Tibial nerve (tissue), 4 donors: Measurements from ENCODE around the gene PPM1G. TPM values are rescaled to one million over a fixed set of nuclear protein-coding genes. Genes with fewer than 3 reads are reported as not detected.

Source experiments
- DNase-seq, 2 donors: peaks; one replicate each; pipeline ENCODE4 v3.0.0-alpha.2; 2019; ENCODE audit warnings: low spot score in 2 of 2
- H3K27ac ChIP-seq, 4 donors: fragments of 200-600 bp; sonication (generic) in 3 of 4; one replicate each; pipeline ENCODE4 v1.5.1; 2017 to 2019; ENCODE audit warnings: mild to moderate bottlenecking in 1 of 4
- H3K27me3 ChIP-seq, 2 donors: fragments of 200-600 bp; sonication (generic) in 1 of 2; one replicate each; pipeline versions ENCODE4 v1.5.1 to v1.6.0; 2017 to 2019
- H3K36me3 ChIP-seq, 3 donors: fragments of 200-600 bp; sonication (generic); one replicate each; pipeline ENCODE4 v1.5.1; 2018 to 2019
- H3K4me1 ChIP-seq, 4 donors: fragments of 200-600 bp; sonication (generic) in 3 of 4; one replicate each; pipeline ENCODE4 v1.5.1; 2017 to 2019
- H3K4me3 ChIP-seq, 4 donors: fragments of 200-600 bp; sonication (generic) in 3 of 4; one replicate each; pipeline ENCODE4 v1.5.1; 2017 to 2019; ENCODE audit warnings: mild to moderate bottlenecking in 1 of 4, moderate library complexity in 1 of 4
- H3K9me3 ChIP-seq, 4 donors: fragments of 200-600 bp; sonication (generic) in 3 of 4; one replicate each; pipeline ENCODE4 v1.5.1; 2017 to 2019
- CTCF ChIP-seq, 5 experiments: fragments of 200-600 bp in 3 of 5; fragments of 450-650 bp in 2 of 5; sonication (generic) in 3 of 5; IDR thresholded peaks; one replicate each; pipeline ENCODE4 v1.5.1; 2016 to 2019; ENCODE audit warnings: antibody characterized with exemption in 5 of 5, mild to moderate bottlenecking in 3 of 5, moderate library complexity in 2 of 5
- EP300 ChIP-seq, 2 donors: sonication (generic); formaldehyde crosslinking; IDR thresholded peaks; one replicate each; pipeline ENCODE4 v1.6.1; 2017; ENCODE audit warnings: antibody characterized with exemption in 2 of 2, mild to moderate bottlenecking in 1 of 2
- POLR2A ChIP-seq, 2 donors: fragments of 450-650 bp; IDR thresholded peaks; one replicate each; pipeline ENCODE4 v1.6.1; 2017; ENCODE audit warnings: antibody characterized with exemption in 2 of 2, mild to moderate bottlenecking in 2 of 2, moderate library complexity in 2 of 2
- WGBS, 2 donors: methylation state at CpG; one replicate each; pipeline ENCODE4 v1.1.5; 2018; 5-methylcytosine and 5-hydroxymethylcytosine counted together
- total RNA-seq, 4 donors: library from RNA; depleted of rRNA; stranded (reverse); fragments of >200 nt; gene quantifications; one replicate each; pipeline ENCODE4 v1.1.0, GENCODE V29; 2016

The PPM1G gene
- total RNA-seq, 4 donors from 2014 or later, result 33.7 to 53.6 (median 47.9) TPM

GRCh38 chr2:27378809-27379290, 30.5 kb downstream of the PPM1G start:
- peaks cover 0 to 70% (median 38%) of the 10 kb centered on the region in 3 donors for H3K36me3 ChIP-seq
- 80 to 86% methylated on average over 6 to 9 of the region's 9 CpGs for WGBS, 2 donors

GRCh38 chr2:27378096-27378808, 31.1 kb downstream of the PPM1G start:
- peaks cover 0 to 36% (median 15%) of the 10 kb centered on the region in 4 donors for H3K4me1 ChIP-seq

More at GRCh38 chr2:27378809-27379290, 30.5 kb downstream of the PPM1G start:
- DNase-seq, result no peak
- no peak for TF ChIP-seq POLR2A (IDR thresholded peaks at IDR 0.05)
- no peak for TF ChIP-seq CTCF (IDR thresholded peaks at IDR 0.05)
- TF ChIP-seq EP300 (IDR thresholded peaks at IDR 0.05), result no peak
- H3K4me3 ChIP-seq, result no peak overlapping the region
- H3K27me3 ChIP-seq, result no peaks in the 10 kb centered on the region
- H3K9me3 ChIP-seq, result no peaks in the 10 kb centered on the region
- peaks cover 0 to 36% (median 15%) of the 10 kb centered on the region in 4 donors for H3K4me1 ChIP-seq
- peak overlapping the region in 1 of 4 donors; percentile 93 for H3K27ac ChIP-seq

GRCh38 chr2:27377618-27378095, 31.7 kb downstream of the PPM1G start:
- TF ChIP-seq POLR2A (IDR thresholded peaks at IDR 0.05), result no peak
- no peak for TF ChIP-seq EP300 (IDR thresholded peaks at IDR 0.05)
- TF ChIP-seq CTCF (IDR thresholded peaks at IDR 0.05), result no peak
- Histone ChIP-seq H3K9me3 (no peaks in the 10 kb centered on the region), H3K27me3 (no peaks in the 10 kb centered on the region), H3K4me1 (peaks cover 0 to 42% (median 18%) of the 10 kb centered on the region in 4 donors), H3K27ac (no peak overlapping the region), H3K4me3 (no peak overlapping the region), H3K36me3 (peaks cover 0 to 71% (median 41%) of the 10 kb centered on the region in 3 donors)
- 81 to 85% methylated on average over 11 to 18 of the region's 18 CpGs for WGBS, 2 donors
- DNase-seq, result no peak

More at GRCh38 chr2:27378096-27378808, 31.1 kb downstream of the PPM1G start:
- 73 to 82% methylated on average over 21 to 27 of the region's 29 CpGs for WGBS, 2 donors
- Histone ChIP-seq H3K27me3 (no peaks in the 10 kb centered on the region), H3K36me3 (peaks cover 0 to 70% (median 41%) of the 10 kb centered on the region in 3 donors), H3K4me3 (no peak overlapping the region), H3K9me3 (no peaks in the 10 kb centered on the region), H3K27ac (no peak overlapping the region)
- DNase-seq, result no peak
- TF ChIP-seq CTCF (IDR thresholded peaks at IDR 0.05), result no peak
- no peak for TF ChIP-seq EP300 (IDR thresholded peaks at IDR 0.05)
- no peak for TF ChIP-seq POLR2A (IDR thresholded peaks at IDR 0.05)

- TF ChIP-seq CTCF (IDR thresholded peaks at IDR 0.05) (no peak), EP300 (IDR thresholded peaks at IDR 0.05) (no peak), POLR2A (IDR thresholded peaks at IDR 0.05) (no peak)
- no peaks in the 10 kb centered on the region for H3K9me3 ChIP-seq
- H3K27me3 ChIP-seq, result no peaks in the 10 kb centered on the region
- 63 to 64% methylated on average over 9 to 10 of the region's 10 CpGs for WGBS, 2 donors
- no peak for DNase-seq
- peaks cover 0 to 71% (median 41%) of the 10 kb centered on the region in 3 donors for H3K36me3 ChIP-seq
- no peak overlapping the region for H3K4me3 ChIP-seq
- H3K27ac ChIP-seq, result no peak overlapping the region
- peaks cover 0 to 48% (median 23%) of the 10 kb centered on the region in 4 donors for H3K4me1 ChIP-seq
These were observed 32.3 kb downstream of the PPM1G start for GRCh38 chr2:27376866-27377617.
